ENCODE results near the gene ARHGAP26. TPM values are rescaled to one million over a fixed set of nuclear protein-coding genes. Genes with fewer than 3 reads are reported as not detected.
"Not testable (repeated sequence)": the region's sequence is repeated elsewhere in the genome, so short reads cannot be mapped to it uniquely, and the experiment has no call there.

Gene ARHGAP26
- total RNA-seq, 1 donor from 2014 or later = 60.3 TPM

DNA sequence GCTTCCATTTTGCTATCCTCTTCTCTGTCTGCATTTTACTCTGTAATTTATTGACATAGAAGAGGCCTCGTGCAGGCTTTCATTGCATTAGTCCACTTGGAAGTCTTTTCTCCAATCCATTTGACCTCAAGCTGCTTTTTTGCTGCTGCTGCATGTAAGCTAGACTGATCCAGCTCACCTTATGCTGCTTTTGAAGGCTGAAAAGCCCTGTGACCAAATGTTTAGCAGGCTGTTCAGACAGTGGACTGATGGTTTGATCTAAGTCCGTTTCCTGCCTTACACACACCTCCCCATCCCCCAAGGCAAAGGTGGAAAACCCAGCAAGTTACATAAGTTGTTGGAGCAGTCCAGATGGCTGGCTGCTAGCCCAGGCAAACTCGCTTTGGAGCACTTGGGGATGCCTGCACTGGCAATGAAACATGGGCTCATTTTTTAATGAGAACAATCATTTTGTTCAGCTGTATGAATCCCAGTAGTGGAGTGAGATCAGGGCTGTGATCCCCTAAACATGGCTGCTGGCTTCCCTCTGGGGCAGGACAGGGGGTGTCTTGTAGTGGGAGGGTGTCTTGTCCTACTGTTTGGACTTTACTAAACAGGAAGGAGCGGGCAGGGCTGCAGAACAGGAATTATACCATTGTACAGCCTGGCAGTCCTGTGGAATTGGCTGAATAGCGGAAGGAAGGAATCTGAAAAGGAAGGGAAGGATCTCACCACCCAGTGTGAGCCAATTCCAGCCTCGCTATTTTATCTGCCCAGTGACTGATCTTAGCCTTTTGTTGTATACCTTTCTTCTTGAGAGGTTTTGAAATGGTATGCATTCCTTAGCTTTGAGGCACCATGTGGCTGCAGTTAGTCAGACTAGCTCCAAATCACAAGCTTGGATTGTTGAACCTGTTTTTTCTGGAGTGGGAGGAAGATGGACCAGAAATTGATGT, 212.0 kb downstream of the ARHGAP26 start:
- DNase-seq (ENCODE audit: low spot score) = peak; percentile 89

DNA sequence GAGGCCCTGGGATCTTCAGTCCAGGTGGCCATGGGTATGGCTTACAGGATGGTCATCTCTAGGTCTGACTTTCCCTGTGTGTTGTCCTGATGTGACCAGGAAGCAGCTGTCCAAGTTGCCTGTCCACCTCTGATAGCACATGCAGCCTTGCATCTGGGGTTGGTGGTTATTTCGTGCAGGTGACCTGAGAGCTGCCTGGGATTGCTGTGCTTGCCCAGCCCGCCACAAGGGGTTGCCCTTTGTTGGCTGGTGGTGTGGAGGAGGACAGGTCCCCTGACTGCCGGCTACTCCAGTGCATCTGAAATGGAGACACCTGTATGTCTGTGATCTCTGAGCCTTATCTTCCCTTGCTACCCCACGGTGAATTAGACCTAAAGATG, 212.6 kb downstream of the ARHGAP26 start:
- DNase-seq (ENCODE audit: low spot score) = no peak

DNA sequence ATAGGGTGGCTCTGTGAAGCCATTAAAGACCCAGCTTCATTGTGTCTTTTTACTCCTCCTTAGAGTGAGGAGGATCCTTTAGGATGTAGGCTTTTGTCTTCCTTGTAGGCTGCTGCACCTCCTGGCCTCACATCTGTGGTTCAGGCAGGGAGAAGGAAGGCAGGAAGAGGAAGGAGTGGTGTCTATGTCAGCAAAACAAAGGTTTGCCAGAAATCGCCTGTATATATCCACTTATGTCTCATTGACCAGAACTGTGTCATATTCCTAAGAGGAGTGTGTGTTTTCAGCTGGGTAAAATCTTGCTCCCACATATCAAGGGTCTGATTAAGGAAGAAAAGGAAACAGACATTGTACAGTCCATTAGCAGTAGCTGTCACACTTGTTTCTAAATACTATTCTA, 213.8 kb downstream of the ARHGAP26 start:
- no peak for DNase-seq (ENCODE audit: low spot score)

DNA sequence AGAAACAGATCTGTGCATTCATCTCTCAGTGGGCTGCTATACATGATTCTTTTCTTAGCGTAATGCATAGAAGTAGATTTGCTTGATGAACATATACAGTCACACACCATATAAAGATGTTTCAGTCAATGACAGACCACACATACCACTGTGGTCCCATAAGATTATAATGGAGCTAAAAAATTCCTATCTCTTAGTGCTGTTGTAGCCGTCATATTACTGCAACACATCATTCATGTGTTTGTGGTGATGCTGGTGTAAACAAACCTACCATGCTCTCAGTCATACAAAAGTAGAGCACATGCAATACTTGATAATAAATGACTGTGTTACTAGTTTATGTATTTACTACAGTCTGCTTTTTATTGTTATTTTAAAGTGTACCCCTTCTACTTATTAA, 214.3 kb downstream of the ARHGAP26 start:
- DNase-seq (ENCODE audit: low spot score) = no peak

DNA sequence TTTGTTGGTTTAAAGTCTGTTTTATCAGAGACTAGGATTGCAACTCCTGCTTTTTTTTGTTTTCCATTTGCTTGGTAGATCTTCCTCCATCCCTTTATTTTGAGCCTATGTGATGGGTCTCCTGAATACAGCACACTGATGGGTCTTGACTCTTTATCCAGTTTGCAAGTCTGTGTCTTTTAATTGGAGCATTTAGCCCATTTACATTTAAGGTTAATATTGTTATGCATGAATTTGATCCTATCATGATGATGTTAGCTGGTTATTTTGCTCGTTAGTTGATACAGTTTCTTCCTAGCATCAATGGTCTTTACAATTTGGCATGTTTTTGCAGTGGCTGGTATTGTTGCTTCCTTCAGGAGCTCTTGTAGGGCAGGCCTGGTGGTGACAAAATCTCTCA, 219.1 kb downstream of the ARHGAP26 start:
- not testable (repeated sequence) for DNase-seq (ENCODE audit: low spot score)

DNA sequence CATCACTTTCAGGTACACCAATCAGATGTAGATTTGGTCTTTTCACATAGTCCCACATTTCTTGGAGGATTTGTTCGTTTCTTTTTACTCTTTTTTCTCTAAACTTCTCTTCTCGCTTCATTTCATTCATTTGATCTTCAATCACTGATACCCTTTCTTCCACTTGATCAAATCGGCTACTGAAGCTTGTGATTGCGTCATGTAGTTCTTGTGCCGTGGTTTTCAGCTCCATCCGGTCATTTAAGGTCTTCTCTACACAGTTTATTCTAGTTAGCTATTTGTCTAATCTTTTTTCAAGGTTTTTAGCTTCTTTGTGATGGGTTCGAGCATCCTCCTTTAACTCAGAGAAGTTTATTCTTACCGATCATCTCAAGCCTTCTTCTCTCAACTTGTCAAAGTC, 219.9 kb downstream of the ARHGAP26 start:
- DNase-seq (ENCODE audit: low spot score) = not testable (repeated sequence)

DNA sequence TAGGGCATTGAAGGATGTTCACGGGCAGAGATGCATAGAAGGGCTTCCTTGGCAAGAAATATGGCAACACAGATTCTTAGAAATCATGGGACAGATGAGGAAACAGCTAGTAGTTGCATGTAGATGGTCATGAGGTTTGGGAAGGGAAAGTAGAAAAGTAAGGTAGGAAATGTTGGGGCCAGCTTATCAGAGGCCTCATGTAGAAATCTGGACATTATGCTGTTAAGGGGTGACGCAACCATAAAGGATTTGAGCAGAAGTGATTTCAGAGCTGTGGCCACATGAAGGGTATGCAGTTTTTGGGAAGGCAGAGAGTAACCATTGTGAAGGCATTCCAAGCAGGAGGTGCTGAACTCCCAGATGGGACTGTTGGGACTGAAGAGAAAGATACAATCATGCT, 224.0 kb downstream of the ARHGAP26 start:
- no peak for DNase-seq (ENCODE audit: low spot score)

DNA sequence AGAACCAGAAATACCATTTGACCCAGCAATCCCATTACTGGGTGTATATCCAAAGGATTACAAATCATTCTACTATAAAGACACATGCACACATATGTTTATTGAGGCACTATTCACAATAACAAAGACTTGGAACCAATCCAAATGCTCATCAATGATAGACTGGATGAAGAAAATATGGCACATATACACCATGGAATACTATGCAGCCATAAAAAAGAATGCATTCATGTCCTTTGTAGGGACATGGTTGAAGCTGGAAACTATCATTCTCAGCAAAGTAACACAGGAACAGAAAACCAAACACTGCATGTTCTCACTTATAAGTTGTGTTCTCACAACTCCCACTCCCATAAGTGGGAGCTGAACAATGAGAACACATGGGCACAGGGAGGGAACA, 225.4 kb downstream of the ARHGAP26 start:
- DNase-seq (ENCODE audit: low spot score) = not testable (repeated sequence)

DNA sequence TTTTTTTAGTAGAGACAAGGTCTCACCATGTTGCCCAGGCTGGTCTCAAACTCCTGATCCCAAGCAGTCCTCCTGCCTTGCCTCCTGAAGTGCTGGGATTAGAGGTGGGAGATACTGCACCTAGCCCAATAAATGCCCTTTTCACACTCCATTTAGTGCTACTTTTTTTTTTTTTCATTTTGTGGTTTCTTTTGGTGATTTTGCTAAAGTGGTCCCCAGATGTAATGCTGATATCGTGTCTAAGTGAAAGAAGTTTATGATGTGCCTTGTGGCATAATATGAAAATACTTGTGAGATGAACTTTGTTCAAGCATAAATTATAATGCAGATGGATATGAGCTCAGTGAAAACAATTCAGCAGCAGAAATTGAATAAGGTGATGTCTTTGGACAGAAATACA, 227.4 kb downstream of the ARHGAP26 start:
- no peak for DNase-seq (ENCODE audit: low spot score)

DNA sequence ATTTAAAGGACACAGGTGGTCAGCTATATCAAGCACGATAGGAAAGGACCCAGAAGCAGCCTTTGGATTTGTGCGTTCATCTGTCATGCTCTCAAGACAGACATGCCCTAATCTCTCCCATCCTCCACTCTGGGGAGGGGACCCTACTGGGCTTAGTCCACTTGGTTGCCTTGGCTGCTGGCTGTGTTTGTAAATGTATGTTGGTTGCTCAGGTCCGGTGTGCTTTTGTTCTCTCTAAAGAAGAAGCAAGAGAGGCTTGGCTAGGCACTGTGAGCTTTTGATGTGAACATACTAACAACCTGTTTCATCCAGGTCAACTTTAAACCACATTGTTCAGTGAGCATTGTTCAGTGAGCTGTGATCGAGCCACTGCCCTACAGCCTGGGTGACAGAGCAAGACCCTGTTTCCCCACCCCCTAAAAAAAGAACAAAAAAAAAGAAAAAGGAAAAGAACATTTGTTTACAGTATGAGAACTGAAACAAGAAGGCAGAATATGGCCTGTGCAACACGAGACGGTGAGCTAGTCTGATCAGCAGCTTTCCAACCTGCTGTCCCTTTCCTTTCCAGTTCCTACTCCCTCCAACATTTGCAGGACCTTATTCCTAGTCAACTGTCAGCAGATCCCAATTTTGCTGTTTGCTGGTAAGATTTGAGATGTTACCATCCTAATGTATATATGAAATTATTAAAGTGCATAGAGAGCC, 228.3 kb downstream of the ARHGAP26 start:
- DNase-seq (ENCODE audit: low spot score) = no peak

DNA sequence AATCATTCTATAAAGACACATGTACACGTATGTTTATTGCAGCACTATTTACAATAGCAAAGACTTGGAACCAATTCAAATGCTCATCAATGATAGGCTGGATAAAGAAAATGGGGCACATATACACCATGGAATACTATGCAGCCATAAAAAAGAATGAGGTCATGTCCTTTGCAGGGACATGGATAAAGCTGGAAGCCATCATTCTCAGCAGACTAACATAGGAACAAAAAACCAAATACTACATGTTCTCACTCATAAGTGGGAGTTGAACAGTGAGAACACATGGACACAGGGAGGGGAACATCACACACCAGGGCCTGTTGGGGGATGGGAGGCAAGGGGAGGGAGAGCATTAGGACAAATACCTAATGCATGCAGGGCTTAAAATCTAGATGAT, 230.4 kb downstream of the ARHGAP26 start:
- not testable (repeated sequence) for DNase-seq (ENCODE audit: low spot score)

DNA sequence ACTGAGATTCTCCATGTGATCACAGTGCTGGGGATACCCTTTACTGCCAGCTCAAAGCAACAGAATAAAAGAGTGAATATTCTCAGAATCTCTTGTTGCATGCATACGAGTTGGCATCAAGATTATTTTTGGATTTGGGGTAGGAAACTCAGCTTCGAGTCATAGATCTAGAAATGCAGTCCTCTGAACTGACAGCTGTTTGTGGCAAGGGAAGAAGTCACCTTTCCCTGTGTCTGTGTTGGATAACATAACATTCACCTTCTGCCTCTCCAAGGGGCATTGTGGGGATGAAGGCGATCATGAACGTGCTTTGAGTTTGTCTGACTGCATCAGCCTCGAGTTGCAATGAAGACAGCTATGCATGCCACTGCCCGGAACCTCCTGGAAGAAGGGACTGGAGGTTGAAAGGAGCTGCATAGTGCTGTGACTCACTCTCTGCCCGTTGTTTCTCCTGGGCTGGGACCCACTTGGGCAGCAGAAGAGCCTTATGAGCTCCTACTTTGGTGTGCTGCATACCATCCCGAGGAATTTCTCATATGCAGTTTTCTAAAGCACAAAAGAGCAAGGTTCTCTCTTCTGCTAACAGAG, 231.7 kb downstream of the ARHGAP26 start:
- no peak for DNase-seq (ENCODE audit: low spot score)

DNA sequence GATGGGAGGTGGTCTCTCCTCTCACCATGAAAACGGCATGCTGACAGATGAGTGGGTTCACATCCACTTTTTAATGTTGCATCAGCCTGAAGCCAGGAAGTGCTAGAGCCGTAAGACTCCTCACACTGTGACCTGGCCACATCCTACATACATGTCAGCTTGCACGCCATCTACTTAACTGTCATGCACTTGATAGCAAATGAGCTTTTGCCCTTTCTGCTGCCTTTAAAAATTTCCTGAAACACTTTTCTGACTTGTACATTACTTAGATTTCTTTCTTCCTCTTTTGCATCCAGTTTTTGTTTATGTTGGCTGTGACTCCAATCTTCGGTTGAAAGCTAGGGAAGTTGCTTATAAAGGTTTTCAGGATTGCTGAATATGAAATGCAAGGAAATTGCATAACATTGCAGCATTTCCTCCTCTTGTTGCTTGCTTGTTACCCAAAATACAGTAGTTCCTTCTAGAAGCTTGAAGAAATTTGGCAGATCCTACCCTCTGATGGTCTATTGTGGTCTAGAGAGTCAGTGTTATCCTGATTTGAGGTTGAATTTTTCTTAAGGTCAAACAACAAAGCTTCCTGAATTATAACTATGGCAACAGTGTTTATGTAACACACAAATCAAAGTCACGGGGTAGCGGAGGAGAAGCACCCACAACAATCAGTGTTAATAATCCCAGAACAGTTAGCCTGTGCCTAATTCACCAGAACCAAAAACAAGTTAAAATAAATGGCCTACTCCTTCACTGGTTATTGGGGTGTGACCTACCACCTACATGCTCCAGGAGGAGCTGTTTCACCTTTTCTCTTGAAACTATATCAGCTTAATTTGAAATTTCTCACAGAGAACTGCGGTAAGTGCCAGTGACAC, 232.5 kb downstream of the ARHGAP26 start:
- peak; percentile 39 for DNase-seq (ENCODE audit: low spot score)

DNA sequence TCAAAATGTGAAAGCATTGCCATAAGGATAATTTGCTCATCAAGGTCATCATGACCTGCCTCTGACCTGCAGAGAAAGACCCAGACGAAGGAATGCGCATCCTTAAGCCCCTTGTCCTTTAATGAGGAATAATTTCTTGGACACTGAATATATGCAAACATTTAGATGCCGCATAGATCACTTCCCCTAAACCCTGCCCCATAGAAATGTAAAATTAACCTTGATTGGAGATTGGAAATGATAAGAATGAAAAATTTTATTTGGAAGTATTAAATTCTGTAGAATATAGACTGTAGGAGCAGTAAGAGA, 233.1 kb downstream of the ARHGAP26 start:
- no peak for DNase-seq (ENCODE audit: low spot score)

DNA sequence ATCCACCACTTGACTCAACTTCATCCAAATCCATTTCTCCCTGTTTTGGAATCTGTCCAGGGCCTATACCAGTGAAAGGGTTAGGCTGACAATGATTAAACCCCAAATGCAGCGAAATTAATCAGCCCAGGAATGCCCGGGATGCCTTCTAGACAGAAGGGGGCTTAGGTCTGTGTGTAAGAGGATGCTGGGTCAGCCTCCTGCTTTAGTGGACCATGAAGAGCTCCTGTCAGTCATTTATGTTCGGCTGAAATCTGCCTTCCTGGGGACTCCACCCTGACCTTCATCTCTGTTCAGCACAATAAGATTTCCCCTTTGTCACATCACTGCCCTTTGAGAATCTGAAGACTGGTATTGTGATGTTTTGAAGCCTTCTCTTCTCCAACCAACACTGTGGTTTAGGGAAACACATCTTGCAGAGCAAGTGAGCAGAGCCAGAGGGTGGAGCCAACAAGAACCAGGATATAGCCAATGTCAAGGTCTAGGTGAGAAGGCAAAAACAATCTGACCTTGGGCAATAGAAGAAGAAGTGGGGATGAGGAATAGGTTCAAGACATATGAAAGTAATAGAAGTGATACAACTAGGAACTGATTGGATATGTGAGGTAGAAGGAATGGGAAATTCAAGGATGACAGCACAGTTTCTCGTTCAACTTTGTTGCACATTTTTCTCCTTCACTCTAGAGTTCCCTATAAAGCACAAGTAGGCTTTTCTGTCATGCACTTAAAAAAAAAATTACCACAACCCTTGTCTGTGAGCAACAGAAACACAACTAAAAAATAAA, 234.4 kb downstream of the ARHGAP26 start:
- DNase-seq (ENCODE audit: low spot score) = no peak

DNA sequence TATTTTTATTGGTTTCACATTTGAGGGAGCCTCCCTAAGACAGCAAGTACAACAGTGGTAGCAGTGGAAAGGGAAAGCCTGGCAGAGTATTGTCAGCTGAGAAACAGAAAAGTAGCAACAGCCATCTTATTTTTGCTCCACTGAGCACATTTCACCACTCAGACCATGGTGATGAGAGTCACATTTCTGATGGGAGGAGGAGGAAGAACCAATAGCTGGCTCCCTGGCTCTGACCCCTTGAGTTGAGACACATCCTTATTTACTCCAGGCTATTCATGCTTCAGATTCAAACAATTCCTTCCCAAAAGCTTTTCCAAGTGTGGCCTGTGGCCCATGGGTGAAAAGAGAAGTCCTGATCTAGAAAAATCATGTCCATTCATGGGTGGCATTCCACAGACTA, 236.3 kb downstream of the ARHGAP26 start:
- DNase-seq (ENCODE audit: low spot score) = no peak

DNA sequence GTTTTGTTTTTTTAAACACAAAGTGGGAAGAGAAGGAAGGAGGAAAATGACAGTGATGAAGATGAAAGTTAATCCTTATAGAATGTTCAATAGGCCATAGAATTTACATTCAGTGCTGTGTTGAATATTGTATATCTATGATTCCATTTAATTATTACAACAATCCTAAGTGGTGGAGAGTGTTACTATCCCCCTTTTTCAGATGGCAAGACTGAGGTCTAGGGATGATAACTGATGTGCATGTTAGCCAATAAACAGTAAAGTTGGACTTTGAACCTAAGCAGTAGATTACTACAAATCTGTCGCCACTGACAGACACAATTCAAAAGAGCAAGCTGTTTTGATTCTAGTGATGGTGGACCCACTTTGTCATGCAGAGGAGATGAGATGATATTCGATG, 237.9 kb downstream of the ARHGAP26 start:
- DNase-seq (ENCODE audit: low spot score) = no peak

DNA sequence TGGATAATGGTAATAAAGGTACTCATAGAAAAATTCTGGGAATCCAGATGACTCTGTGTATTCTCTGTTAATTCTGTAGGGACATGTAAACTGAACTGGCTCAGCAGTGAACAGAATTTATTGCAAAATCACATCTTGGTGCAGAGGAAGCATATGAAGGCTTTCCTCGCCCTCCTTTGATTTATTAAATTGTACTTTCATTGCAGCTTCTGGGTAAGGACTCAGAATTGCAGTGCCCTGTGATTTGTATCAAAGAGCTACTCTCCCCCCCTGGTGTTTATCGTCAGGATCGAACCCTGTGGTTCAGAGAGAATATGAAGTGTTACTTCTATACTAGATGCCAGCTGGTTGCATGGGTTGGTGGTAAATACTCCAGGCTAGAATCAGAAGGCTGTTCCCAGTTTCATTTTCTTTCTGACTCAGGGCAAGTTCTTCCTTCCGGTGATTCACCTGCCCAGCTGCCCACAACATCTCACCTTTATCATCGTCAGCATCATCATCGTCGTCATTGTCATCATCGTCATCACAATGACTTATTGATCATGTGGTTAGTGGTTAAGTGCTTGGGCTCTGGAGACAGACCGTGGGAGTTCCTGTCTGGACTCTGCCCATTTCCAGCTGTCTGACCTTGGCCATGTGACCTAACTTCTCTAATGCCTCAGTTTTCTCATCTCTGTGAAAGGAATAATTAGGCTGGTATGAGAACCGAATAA, 238.8 kb downstream of the ARHGAP26 start:
- DNase-seq (ENCODE audit: low spot score) = peak; percentile 55

DNA sequence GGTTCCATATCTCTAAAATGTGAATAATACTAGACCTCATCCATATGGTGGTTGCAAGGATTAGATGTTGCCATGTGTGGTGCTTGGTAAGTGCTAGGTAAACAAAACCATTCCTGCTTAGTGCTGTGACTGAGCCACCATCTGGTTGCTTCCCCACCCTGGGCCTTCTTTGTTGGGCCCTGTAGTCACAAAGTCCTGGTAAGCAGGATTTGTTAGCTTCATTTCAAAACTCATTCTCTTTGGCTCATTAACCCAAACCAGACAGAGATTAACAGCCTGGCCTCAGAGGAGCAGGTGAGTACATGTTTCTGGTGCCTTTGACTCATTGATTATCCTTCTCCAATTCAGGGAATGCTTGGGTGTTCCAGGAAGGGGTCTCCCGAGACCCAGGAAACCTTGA, 240.2 kb downstream of the ARHGAP26 start:
- no peak for DNase-seq (ENCODE audit: low spot score)

DNA sequence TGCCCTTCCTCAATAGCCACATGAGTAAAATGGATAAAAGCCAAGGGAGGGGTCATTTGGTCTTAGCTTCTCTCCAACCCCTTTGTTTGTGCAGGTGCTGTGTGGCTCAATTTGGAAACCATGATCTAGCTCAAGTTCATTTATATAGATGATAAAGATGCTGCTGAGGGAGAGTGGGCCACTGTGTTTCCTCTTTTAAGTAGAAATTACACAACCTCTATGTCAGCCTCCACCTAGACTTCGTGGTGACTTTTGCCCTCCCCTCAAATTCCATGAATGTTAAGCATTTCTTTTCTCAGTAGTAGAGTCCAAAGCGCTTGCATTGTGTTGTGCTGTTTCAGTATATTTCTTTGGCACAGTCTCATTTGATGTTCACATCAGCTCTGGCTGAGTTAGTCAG, 241.4 kb downstream of the ARHGAP26 start:
- DNase-seq (ENCODE audit: low spot score) = no peak

Data from mucosa of gallbladder (tissue), 1 donor.